GM18951 (cell line): Measurements from ENCODE around the gene CACNG7.

Source experiments
- POLR2A ChIP-seq: IDR thresholded peaks from 4 replicates; pipeline ENCODE4 v1.6.1; 2011; ENCODE audit warnings: mild to moderate bottlenecking; ENCODE audit not compliant: insufficient read length, insufficient read depth; ENCODE audit errors: extremely low read depth
- in situ Hi-C: fragments of 300-500 bp; cut with MboI; formaldehyde crosslinking; loops from one replicate; pipeline ENCODE4 v1.12.0; 2022; ENCODE audit warnings: low sequenced_read_pairs, mixed read lengths, inconsistent platforms; ENCODE audit not compliant: unreplicated experiment

The CACNG7 gene

GRCh38 chr19:53904909-53905308, 4.2 kb upstream of the CACNG7 start:
- no peak for TF ChIP-seq POLR2A
- in situ Hi-C loops = no loop called here

- TF ChIP-seq POLR2A = no peak
- in situ Hi-C loops = no loop called here
These were observed 3.3 kb upstream of the CACNG7 start for GRCh38 chr19:53905787-53906186.

- in situ Hi-C loops = no loop called here
- TF ChIP-seq POLR2A = no peak
These were observed 2.6 kb upstream of the CACNG7 start for GRCh38 chr19:53906211-53907192.

- no peak for TF ChIP-seq POLR2A
- in situ Hi-C loops = no loop called here
These were observed 1.9 kb upstream of the CACNG7 start for GRCh38 chr19:53907193-53907581.

GRCh38 chr19:53907690-53908089, 1.4 kb upstream of the CACNG7 start:
- in situ Hi-C loops = no loop called here
- no peak for TF ChIP-seq POLR2A

- no peak for TF ChIP-seq POLR2A
- in situ Hi-C loops = no loop called here
These were observed 758 bp upstream of the CACNG7 start for GRCh38 chr19:53908106-53908934.

- in situ Hi-C loops = no loop called here
- no peak for TF ChIP-seq POLR2A
These were observed 542 bp downstream of the CACNG7 start for GRCh38 chr19:53909471-53910169.

- no peak for TF ChIP-seq POLR2A
- in situ Hi-C loops = no loop called here
These were observed 1.1 kb downstream of the CACNG7 start for GRCh38 chr19:53910170-53910518.

- no peak for TF ChIP-seq POLR2A
- in situ Hi-C loops = no loop called here
These were observed 3.6 kb downstream of the CACNG7 start for GRCh38 chr19:53912653-53913052.

- no peak for TF ChIP-seq POLR2A
- in situ Hi-C loops = no loop called here
These were observed 5.9 kb downstream of the CACNG7 start for GRCh38 chr19:53915000-53915399.

- in situ Hi-C loops = no loop called here
- no peak for TF ChIP-seq POLR2A
These were observed 6.9 kb downstream of the CACNG7 start for GRCh38 chr19:53916004-53916403.

- in situ Hi-C loops = no loop called here
- TF ChIP-seq POLR2A = no peak
These were observed 8.3 kb downstream of the CACNG7 start for GRCh38 chr19:53917356-53917755.

GRCh38 chr19:53927739-53928138, 18.7 kb downstream of the CACNG7 start:
- TF ChIP-seq POLR2A = no peak
- in situ Hi-C loops = no loop called here
